Activated CD8-positive, alpha-beta memory T cell treated with anti-CD3 and anti-CD28 coated beads for 1 hour (primary cell): ENCODE data around the gene PJA2.
"Not testable (repeated sequence)": the region's sequence is repeated elsewhere in the genome, so short reads cannot be mapped to it uniquely, and the experiment has no call there.

ENCODE experiments used
- DNase-seq, 2 donors: peaks; one replicate each; pipeline ENCODE4 v3.0.0-alpha.2; 2020; ENCODE audit warnings: low read depth in 1 of 2; ENCODE audit errors: extremely low read depth in 1 of 2

PJA2 gene

DNA sequence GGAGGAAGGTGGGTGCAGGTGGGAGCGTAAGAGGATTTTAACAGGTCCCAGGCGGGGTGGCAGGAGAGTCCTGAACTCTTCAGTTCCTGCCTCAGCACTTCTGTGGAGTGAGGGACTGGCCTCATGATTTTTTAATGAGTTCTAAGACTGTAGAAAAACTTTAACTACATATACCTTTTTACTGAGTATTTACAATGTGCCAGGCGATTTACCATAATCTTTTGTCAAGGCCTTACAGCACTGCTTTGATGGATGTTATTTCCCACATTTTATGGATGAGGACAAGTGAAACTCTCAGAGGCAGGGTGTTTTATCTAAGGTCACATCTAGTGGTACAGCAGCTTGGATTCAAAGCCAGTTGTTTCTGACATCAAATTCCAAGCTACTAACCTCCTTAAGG is 99.5 kb downstream of the PJA2 start:
- no peak for DNase-seq

DNA sequence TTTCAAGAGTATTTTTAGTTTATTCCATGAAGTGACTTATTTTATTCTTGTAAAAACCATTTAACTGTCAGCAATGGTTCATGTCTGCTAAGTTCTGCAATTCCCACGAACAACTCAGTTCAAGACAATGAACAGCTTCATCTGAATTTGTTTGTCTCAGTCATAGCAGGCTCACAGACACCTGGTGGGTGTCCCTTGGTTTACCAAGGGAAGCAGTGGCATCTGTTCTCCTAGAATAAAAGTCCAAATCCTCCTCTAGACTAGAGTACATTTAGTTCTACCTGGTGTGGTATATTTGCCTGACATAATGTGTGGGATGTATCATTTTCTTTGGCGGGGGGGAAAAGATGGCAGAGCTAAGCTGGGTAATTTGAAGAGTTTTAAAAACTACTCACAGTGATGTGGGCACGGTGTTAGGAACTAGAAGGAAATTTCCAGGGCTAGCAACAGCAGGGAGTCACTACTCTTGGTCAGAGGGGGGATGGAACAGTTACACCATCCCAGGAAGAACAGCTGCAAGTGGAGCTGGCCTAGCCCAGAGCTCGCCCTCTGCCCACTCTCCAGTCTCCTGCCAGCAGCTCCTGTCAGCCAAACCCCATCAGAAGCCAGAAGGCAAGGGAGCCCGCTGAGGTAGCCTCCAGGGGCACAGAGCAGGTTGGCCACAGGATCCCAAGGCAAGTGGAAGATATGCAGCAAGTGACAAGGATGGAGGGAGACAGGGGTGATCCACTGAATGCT is 100.3 kb downstream of the PJA2 start:
- no peak for DNase-seq

DNA sequence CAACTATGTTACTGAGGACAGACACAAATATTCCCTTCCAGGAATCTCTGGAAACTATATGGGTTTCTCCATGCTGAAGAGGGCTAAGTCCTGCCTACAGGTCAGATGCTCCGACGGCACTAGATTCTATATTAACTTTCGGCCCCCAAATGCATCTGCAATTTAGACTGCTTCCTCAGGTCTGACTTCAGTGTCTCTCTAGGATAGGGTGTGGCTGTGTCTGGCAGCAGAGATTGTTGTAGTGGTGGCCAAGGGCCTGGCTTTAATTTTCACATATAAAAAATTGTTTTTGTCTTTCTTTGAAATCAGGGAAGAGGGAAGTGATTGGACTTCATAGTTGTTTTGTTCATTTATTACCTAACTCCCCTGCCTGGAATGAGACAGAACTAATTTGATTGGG is 101.8 kb downstream of the PJA2 start:
- no peak for DNase-seq

DNA sequence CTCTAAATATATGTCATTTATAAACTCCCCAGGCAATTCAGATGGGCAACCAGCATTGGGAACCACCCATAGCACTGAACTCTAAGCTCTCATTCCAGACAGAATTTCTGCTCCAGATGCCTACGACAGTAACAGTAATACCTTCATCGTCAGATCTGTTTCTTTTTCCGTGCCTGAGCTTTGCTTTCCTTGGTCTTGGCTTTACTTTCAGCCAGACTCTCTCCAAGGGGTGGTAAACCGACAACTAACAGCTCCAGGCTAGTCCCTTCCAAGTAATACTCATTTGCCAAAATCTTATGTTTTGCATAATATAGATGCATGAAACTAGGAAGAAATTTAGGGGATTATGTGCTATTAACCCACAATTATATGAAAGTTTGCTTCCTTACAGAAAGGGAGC is 102.3 kb downstream of the PJA2 start:
- DNase-seq: no peak

DNA sequence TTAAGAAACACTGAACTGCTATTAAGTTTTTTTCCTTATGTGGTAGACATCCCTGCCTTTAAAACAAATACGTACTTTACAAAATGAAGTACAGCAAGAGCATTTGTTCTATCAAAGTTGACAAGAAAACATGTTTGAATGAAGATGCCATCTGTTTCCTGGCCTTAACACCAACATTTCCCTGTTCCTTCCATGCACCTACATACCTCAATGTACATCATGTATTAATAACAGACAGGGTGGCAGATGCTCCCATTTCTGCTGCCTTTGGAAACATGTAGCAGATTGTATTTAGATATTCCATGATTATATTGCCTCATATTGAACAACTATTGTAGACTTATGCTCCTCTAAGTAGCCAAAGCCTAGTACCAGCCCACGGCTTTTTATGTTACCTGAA is 104.4 kb downstream of the PJA2 start:
- DNase-seq: no peak

DNA sequence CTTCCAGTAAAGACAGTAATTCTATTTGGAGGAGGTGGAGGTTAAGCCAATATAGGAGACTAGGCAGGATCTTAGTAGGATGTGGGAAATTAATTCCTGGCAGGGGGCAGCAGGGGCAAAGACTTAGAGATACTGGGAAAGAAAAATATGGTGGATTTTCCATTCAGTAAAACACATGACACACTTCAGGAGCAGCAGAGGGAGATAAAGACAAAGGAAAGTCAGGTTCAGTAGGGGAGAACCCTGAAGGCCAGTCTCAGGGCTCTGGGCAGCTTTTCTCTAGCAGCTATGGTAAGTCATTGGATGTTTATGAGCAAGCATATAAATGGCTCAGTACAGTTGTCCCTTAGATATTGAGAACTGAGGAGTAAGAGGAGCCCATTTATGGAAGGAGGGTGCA is 105.5 kb downstream of the PJA2 start:
- DNase-seq: no peak

DNA sequence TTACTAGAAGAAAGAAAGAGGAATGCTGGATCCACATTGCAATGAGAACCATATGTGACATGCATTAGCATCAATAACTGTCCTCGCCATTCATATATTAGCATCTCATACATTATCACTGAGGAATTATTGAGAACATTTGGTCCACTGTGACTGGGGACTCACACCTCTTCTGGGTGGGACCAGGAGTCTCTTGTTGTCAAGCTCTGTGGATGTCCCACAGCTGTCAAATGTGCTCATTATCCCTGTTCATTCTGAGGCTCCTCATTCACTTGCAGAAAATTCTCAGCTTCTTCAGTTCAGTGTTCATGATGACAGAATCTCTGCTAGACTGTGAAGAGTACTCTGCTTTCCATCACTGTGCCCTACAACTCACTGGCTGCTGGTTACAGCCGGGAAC is 109.4 kb downstream of the PJA2 start:
- no peak for DNase-seq

DNA sequence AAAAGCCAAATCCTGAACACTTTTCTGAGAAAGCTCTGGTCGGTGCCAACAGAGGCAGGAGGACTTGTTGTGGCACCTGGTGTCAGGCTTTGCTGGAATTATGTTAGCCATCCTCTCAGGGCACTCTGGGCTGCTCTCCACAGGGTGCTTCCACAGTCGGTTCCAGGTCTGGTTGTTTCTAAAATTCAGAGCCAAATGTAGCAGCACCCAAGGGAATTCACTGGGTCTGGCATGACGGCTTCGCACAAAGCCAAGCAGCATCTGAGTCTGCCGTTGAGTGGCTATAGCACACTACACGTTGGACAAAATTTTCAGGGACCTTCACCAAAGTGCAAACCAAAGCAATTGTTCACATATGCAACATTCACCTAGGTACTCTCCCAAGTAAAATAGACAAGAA is 110.2 kb downstream of the PJA2 start:
- DNase-seq: no peak

DNA sequence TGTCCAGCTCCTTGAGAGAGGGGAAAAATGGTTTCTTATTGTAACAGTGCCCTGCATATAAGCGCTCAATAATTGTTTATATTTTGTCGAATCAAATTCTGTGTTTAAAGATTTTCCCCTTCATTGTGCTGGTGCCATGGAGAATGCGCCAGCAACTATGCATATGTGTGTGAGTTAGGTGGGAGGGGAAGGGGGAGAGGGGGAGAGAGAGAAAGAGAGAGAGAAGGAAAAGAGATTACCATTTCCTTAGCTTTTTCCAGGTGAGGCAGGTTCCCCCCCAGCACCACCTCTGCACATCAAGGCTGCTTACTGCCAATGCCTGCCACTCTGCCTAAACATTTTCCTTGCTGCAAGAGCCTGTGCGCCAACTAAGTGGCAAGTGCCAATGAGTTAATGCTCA is 111.0 kb downstream of the PJA2 start:
- DNase-seq: no peak

DNA sequence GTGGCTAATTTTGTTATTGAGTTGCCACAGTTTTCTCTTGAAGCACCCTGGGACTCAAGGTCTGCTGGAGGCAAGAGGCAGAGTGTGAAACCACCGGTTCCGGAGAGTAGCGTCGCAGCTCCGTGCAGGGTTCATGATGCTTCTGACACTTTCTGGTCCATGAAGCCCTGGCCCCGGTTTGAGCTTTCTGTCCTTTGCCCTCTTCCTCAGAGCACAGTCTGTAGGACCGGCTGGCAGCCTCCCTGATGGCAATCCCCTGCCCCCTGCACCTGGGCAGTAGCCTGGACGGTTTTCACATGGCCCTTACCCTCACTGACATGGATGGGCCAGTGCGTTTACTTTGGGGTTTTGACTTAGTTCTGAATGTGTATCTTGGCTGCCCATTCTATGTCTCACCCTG is 111.9 kb downstream of the PJA2 start:
- no peak for DNase-seq

DNA sequence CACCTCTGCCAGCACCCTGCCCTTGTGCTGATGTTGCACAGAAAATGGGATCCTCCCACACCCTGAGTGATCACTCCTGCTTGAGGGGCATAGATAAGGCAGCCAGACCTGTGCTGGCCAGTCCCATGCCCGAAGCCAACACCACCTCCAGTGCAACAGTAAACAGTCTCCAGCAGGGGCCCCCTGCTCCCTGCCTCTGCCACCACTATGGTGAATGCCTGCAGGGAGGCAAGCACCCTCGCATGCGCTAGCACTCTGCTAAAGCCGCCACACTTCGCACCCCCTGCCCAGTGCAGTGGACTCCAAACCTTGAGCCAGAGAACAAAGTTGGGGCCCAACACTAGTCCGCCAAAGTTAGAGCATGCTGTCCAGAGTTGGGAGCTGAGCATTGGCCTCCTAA is 118.7 kb downstream of the PJA2 start:
- DNase-seq: no peak

DNA sequence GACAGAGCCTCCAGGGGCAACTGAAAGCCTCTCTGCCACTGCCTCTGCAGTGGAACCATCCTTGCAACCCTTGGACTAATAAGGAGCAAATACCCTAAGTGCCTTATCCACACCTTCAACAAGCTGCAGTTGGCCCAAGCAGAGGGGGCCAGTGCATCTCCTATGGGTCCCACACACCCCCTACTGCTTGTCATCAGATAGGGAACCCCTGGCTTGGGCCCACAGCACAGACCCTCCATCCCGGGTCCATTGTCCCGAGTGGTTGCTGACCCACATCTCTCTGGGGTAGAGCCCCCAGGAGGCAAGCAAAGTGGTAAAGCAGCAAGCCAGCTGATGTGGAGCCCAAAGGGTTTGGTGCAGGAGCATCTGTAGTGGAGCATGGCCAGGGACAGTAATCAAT is 119.5 kb downstream of the PJA2 start:
- DNase-seq: no peak

DNA sequence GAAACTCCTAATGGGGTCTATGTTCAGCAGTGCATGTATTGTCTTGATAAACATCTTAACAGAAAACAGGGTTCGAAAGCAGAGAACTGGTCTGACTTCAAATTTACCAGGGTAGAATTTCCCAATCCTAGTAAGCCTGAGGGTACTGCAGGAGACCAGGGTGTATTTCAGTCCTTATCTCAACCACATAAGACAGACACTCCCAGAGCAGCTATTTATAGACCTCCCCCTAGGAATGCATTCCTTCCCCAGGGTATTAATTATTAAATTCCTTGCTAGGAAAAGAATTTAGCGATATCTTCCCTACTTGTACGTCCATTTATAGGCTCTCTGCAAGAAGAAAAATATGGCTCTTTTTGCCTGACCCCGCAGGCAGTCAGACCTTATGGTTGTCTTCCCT is 123.1 kb downstream of the PJA2 start:
- DNase-seq: not testable (repeated sequence)
